Esophagus muscularis mucosa (tissue), 4 donors: ENCODE data around the gene ZNF582. TPM values are rescaled to one million over a fixed set of nuclear protein-coding genes. Genes with fewer than 3 reads are reported as not detected.

Experiments
- DNase-seq: peaks from one replicate; pipeline ENCODE4 v3.0.0-alpha.2; 2017; ENCODE audit errors: extremely low spot score
- H3K27ac ChIP-seq, 4 donors: fragments of 200-600 bp; sonication (generic); replicated peaks in 1 of 4; 1 replicate in 3 of 4; 2 replicates in 1 of 4; pipeline ENCODE4 v1.5.1; 2016 to 2019; ENCODE audit warnings: mild to moderate bottlenecking in 1 of 4
- H3K27me3 ChIP-seq, 4 donors: fragments of 200-600 bp; sonication (generic); one replicate each; pipeline versions ENCODE4 v1.5.1 to v1.6.0; 2016 to 2019
- H3K36me3 ChIP-seq, 4 donors: fragments of 200-600 bp; sonication (generic); one replicate each; pipeline ENCODE4 v1.5.1; 2016 to 2019
- H3K4me1 ChIP-seq, 4 donors: fragments of 200-600 bp; sonication (generic); one replicate each; pipeline ENCODE4 v1.5.1; 2016 to 2019
- H3K4me3 ChIP-seq, 4 donors: fragments of 200-600 bp; sonication (generic); 1 replicate in 2 of 4; 2 replicates in 2 of 4; pipeline ENCODE4 v1.5.1; 2016 to 2019; ENCODE audit warnings: mild to moderate bottlenecking in 4 of 4, moderate library complexity in 1 of 4
- H3K9me3 ChIP-seq, 4 donors: fragments of 200-600 bp; sonication (generic); 1 replicate in 3 of 4; 2 replicates in 1 of 4; pipeline ENCODE4 v1.5.1; 2016 to 2019
- CTCF ChIP-seq, 3 experiments: fragments of 200-600 bp in 2 of 3; fragments of 450-650 bp in 1 of 3; sonication (generic) in 2 of 3; IDR thresholded peaks; one replicate each; pipeline ENCODE4 v1.5.1; 2017 to 2019; ENCODE audit warnings: antibody characterized with exemption in 3 of 3, mild to moderate bottlenecking in 2 of 3, moderate library complexity in 1 of 3
- EP300 ChIP-seq: sonication (generic); formaldehyde crosslinking; IDR thresholded peaks from one replicate; pipeline ENCODE4 v1.6.1; 2017; ENCODE audit warnings: antibody characterized with exemption
- POLR2A ChIP-seq: fragments of 450-650 bp; IDR thresholded peaks from one replicate; pipeline ENCODE4 v1.6.1; 2017; ENCODE audit warnings: antibody characterized with exemption, moderate library complexity, mild to moderate bottlenecking, low read depth
- POLR2AphosphoS5 ChIP-seq, 2 donors: sonication (generic); formaldehyde crosslinking; IDR thresholded peaks; one replicate each; pipeline ENCODE4 v1.6.1; 2017; ENCODE audit warnings: antibody characterized with exemption in 2 of 2
- WGBS: methylation state at CpG from one replicate; pipeline ENCODE4 v1.1.5; 2018; 5-methylcytosine and 5-hydroxymethylcytosine counted together
- intact Hi-C: fragments of 100-400 bp; cut with DNase I; formaldehyde crosslinking; loops from one replicate; pipeline ENCODE4 v1.15.1; 2023
- total RNA-seq, 4 donors: library from RNA; depleted of rRNA; stranded (reverse); fragments of >200 nt; gene quantifications; one replicate each; pipeline versions ENCODE4 v1.1.0 to v1.2.1, GENCODE V29; 2016

Gene ZNF582
- total RNA-seq, 4 donors from 2014 or later, result 4.1 to 5.5 (median 4.8) TPM

GRCh38 chr19:56356944-56357343 is 36.4 kb downstream of the ZNF582 start:
- Histone ChIP-seq H3K4me3 (no peak overlapping the region), H3K27ac (no peak overlapping the region), H3K36me3 (peaks cover 0 to 8% (median 5%) of the 10 kb centered on the region in 4 donors), H3K27me3 (no peaks in the 10 kb centered on the region), H3K9me3 (peaks cover 0 to 24% (median 11%) of the 10 kb centered on the region in 4 donors), H3K4me1 (no peaks in the 10 kb centered on the region)
- intact Hi-C loops, result no loop called here
- DNase-seq, result no peak
- TF ChIP-seq POLR2AphosphoS5 (IDR thresholded peaks at IDR 0.05), result no peak
- no peak for TF ChIP-seq CTCF (IDR thresholded peaks at IDR 0.05)
- TF ChIP-seq EP300, result no peak
- no peak for TF ChIP-seq POLR2A
- WGBS, result 83% methylated on average over 2 of the region's 2 CpGs

- no peaks in the 10 kb centered on the region for H3K36me3 ChIP-seq
- H3K9me3 ChIP-seq, result peaks cover 0 to 14% (median 7%) of the 10 kb centered on the region in 4 donors
- H3K4me3 ChIP-seq, result no peak overlapping the region
- no peaks in the 10 kb centered on the region for H3K4me1 ChIP-seq
- 88% methylated on average over 1 of the region's 1 CpG for WGBS
- intact Hi-C loops, result no loop called here
- H3K27ac ChIP-seq, result no peak overlapping the region
- TF ChIP-seq EP300, result no peak
- TF ChIP-seq POLR2AphosphoS5 (IDR thresholded peaks at IDR 0.05), result no peak
- no peak for TF ChIP-seq CTCF (IDR thresholded peaks at IDR 0.05)
- TF ChIP-seq POLR2A, result no peak
- no peak for DNase-seq
- H3K27me3 ChIP-seq, result no peaks in the 10 kb centered on the region
Observed at GRCh38 chr19:56355517-56355916, 37.8 kb downstream of the ZNF582 start.

- Histone ChIP-seq H3K27me3 (no peaks in the 10 kb centered on the region), H3K27ac (no peak overlapping the region), H3K36me3 (no peaks in the 10 kb centered on the region), H3K9me3 (no peaks in the 10 kb centered on the region), H3K4me3 (no peak overlapping the region), H3K4me1 (no peaks in the 10 kb centered on the region)
- 77% methylated on average over 6 of the region's 6 CpGs for WGBS
- no peak for DNase-seq
- no peak for TF ChIP-seq POLR2A
- no peak for TF ChIP-seq EP300
- TF ChIP-seq POLR2AphosphoS5 (IDR thresholded peaks at IDR 0.05), result no peak
- no peak for TF ChIP-seq CTCF (IDR thresholded peaks at IDR 0.05)
- intact Hi-C loops, result loop anchor here (5.0 kb wide), 2 partner anchors 99 to 274 kb away; no protein-coding TSS in a partner anchor
Observed at GRCh38 chr19:56351208-56351607, 42.1 kb downstream of the ZNF582 start.

DNA sequence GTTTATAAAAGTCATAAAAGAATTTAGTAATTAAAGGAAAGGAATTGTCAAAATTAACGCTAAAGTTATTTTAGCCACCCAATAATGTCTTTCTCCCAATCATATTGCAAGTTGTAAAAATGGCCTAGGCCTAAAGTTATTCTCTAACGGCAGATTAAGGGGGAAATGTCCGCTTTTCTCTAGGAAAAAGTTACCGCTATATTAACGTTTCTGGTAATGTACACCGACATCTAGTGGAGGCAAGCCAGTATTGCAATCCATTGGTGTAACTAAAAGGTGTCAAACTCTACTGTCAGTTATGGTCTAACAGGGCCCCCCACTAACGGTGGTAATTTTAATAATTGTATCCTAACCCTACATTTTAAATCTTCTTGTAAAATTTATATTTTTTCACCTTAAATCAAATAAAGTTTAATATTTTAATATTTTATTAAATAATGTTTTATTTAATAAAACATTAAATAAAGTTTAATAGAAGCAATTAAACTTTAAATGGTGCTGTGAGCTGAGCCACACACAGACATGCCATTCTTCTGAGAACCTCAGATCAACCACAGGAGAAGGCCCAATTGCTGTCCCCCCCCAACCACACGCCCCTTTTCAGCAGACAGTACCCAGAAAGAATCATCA is 42.8 kb downstream of the ZNF582 start:
- intact Hi-C loops, result loop anchor here (5.0 kb wide), 2 partner anchors 98 to 273 kb away; no protein-coding TSS in a partner anchor
- H3K36me3 ChIP-seq, result no peaks in the 10 kb centered on the region
- no peaks in the 10 kb centered on the region for H3K4me1 ChIP-seq
- H3K9me3 ChIP-seq, result no peaks in the 10 kb centered on the region
- no peak for DNase-seq
- WGBS, result 14% methylated on average over 8 of the region's 8 CpGs
- H3K27ac ChIP-seq, result no peak overlapping the region
- TF ChIP-seq POLR2A (no peak), CTCF (IDR thresholded peaks at IDR 0.05) (peak; percentile 83 to 89 (median 88))
- no peaks in the 10 kb centered on the region for H3K27me3 ChIP-seq
- no peak overlapping the region for H3K4me3 ChIP-seq
